GM12801 (cell line): ENCODE measurements around the gene RPS21.

Experiments used
- TF ChIP-seq, protein P1 (sequence below): IDR thresholded peaks from one replicate; pipeline ENCODE4 v1.5.1; 2011; ENCODE audit warnings: control low read depth; ENCODE audit not compliant: insufficient read length; ENCODE audit errors: extremely low read depth

The RPS21 gene

DNA sequence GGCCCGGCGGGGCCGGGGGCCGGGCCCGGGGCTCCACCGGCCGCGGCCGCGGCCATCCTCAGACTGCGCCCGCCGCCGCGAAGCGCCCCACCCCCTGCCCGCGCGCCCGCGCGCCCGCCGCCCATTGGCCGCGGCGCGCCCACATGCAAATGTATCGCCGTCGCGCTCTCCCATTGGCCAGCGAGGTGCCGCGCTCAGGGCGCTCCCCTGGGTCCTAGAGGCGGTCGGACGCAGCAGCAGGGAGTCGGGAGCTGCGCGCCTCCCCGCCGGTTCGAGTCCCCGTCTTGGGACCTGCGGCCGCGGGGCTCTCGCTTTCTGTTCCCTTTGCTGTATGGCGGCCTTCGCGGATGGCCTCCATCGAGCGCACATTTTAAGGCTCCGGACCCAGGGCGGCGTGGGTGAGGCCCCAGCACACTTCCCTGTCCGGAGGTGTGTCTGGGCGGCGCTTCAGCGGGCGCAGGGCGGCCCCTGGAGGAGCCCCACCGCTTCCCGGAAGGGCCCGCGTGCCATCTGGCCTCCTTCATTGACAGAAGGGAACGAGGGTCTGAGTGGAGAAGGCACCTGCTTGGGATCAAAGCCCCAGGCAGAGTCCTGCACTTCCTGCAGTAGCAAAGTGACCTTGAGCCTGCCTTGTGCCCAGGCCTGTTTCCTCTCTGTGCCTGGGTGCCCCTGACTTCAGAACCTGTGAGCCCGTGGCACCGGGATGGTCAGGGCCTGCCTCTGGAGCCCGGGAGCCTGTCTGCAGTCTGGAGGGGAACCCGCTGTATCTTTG, 20.5 kb downstream of the RPS21 start, which contains the start of gene CABLES2:
TSS of gene CABLES2 (minus strand) at position 65 of the 772 bp plus-strand sequence. CDS start at position 56, 9 bp downstream.
- TF ChIP-seq, protein P1, sequence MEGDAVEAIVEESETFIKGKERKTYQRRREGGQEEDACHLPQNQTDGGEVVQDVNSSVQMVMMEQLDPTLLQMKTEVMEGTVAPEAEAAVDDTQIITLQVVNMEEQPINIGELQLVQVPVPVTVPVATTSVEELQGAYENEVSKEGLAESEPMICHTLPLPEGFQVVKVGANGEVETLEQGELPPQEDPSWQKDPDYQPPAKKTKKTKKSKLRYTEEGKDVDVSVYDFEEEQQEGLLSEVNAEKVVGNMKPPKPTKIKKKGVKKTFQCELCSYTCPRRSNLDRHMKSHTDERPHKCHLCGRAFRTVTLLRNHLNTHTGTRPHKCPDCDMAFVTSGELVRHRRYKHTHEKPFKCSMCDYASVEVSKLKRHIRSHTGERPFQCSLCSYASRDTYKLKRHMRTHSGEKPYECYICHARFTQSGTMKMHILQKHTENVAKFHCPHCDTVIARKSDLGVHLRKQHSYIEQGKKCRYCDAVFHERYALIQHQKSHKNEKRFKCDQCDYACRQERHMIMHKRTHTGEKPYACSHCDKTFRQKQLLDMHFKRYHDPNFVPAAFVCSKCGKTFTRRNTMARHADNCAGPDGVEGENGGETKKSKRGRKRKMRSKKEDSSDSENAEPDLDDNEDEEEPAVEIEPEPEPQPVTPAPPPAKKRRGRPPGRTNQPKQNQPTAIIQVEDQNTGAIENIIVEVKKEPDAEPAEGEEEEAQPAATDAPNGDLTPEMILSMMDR: no peak

DNA sequence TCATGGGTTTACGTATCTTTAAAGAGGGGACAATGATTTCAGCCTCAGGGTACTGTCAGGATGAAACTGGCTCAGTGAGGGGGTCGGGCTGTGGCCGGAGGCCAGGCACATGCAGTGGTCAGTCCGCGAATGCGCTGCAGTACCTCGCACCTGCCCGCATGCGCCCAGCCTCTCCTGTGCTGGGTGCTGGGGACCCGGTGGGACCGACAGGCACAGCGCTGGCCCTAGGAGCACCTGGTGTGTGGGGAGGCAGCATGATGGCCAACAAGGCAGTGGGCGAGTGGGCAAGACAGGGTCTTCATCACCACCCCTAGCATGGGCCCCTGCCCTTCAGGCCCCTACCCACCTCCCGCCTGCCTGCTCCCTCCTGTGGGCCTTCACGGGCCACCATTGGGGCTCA, 21.2 kb downstream of the RPS21 start:
- TF ChIP-seq, protein P1: no peak

DNA sequence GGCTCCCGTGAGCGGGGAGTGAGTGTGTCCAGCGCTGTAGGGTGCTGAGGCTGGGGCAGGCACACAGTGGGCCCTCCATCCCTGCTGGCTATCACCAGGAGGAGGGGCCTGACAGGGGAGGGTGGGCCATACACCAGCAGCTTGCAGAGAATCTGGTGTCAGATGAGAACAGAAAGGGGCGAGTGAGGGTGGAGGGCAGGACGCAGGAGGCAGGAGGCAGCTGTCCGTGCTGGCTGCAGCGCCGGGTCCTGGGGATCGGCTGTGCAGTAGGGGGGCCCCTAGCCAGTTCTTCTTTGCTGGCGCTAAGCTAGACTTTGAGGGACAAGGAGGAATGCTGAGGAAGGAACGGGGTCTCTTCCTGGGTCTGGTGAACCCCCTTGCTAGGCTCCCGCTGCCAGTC, 21.7 kb downstream of the RPS21 start:
- TF ChIP-seq, protein P1: no peak

DNA sequence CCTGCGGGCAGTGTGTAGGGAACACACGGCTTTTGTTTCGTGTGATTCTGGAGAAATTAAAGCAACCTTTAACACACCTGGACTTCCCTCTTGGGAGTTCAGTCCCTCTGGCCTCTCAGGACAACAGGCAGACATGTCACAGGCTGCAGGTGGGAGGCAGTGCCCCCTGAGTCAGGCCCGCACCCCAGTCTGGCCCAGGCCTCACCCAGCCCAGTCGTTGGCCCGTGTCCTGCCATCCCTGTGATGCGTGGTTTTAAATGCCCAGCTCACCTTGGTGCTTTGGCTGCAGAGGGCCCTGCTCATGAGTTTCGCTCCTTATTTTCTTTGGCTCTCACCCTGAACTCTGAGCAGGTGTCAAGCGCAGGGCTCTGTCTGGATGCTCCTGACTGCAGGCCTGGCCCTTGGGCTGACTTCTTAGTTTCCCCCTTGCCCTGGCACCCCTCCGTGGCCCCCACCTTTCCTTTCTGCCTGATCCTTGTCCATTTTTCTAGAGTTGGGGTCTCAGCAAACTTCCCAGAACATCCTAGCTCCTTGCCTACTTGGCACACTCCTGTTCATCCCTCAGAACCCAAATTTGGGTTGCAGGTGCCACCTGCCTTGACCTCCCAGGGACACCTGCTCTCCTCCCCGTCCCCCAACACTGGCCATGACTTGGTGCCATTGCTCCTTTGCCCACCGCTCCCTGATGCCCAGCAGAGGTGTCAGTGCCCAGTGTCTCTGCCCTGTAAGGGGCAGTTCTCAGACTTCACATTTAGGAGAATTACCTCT, 22.4 kb downstream of the RPS21 start:
- TF ChIP-seq, protein P1: no peak

DNA sequence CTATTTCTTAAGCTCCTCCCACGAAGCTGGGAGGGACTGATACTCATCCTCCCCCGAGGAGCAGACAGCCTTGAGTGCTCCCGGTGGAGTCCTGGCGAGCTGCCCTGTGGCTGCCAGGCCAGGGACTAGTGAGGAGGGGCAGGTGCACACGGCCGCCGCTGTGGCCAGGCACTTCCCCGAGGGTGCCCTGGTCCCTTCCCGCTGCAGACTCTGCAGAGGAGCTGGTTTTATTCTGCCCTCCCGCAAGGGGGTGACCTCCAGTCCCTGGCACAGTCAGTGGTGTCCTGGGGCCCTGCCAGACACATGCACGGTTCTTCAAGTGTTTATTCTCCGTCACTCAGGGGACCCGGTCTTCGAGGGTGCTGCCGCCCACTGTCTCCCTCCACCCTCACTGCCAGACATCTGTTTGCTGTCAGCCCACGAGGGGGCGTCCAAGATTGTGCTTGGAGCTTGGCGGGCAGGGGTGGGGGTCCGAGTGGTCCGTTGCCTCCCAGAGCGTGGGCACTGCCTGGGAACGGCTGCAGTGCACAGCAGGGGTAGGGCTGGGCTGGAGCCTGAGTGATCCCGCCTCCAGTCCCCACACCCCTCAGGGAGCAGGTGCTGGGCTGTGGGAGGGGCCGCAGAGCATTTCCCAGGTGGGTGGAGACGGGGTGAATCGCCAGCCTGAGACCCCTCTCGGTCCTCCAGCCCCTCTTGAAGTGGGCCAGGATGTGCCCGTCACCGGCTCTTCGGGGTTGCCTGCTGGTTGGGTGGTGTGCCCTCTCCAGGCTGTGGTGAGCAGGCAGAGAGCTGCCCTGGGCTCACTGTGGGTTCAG, 23.2 kb downstream of the RPS21 start:
- TF ChIP-seq, protein P1: no peak

DNA sequence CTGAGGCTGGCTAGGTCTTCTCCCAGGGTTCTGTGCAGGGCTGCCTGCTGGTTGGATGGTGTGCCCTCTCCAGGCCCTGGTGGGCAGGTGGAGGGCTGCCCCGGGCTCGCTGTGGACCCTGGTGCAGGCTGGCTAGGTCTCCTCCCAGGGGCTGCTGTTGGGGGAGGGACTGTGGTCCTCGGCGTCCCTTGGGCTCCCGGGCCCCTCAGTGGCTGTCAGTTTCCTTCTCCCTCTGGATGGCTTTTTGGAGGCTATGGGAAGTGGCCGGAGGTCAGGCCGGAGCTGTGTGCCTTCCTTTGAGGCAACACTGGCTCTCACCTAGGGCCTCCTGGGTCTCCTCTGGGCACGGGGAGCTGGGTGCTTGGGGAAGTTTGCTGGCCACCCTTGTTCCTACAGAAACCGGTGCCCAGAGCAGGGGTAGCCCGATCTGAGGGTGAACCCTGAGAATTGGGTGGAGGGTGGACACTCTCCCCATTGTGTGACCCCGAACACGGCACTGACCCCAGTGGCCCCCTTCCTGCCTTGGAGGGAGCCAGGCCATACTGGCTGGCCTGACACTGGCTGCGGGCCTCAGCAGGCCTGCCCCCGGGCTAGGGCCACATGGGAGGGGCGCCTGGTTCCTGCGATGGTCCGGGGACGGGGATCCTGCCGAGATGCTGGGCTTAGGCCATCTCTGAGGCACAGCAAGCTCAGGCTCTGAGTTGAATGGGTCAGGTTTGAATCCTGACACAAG, 24.0 kb downstream of the RPS21 start:
- TF ChIP-seq, protein P1: no peak
